IMR-90 (cell line): ENCODE data around the gene TMEM225.

Source experiments
- BHLHE40 ChIP-seq: fragments of 150-350 bp; IDR thresholded peaks from 2 replicates; pipeline ENCODE4 v1.6.1; 2016; ENCODE audit warnings: mild to moderate bottlenecking, low read depth, low read length
- CEBPB ChIP-seq: IDR thresholded peaks from 2 replicates; pipeline ENCODE4 v1.6.1; 2012; ENCODE audit warnings: low read depth, low read length, improper control_type of control experiment
- MAFK ChIP-seq: IDR thresholded peaks from 2 replicates; pipeline ENCODE4 v1.6.1; 2012; ENCODE audit warnings: low read depth, low read length, improper control_type of control experiment
- MXI1 ChIP-seq: IDR thresholded peaks from 2 replicates; pipeline ENCODE4 v1.6.1; 2012; ENCODE audit warnings: low read depth, mild to moderate bottlenecking, low read length, moderate library complexity, borderline replicate concordance
- NFE2L2 ChIP-seq: fragments of 150-350 bp; IDR thresholded peaks from 2 replicates; pipeline ENCODE4 v1.6.1; 2016; ENCODE audit warnings: low read depth, mild to moderate bottlenecking, low read length
- POLR2A ChIP-seq: IDR thresholded peaks from 2 replicates; pipeline ENCODE4 v1.6.1; 2012; ENCODE audit warnings: mild to moderate bottlenecking, low read depth, low read length
- RAD21 ChIP-seq: IDR thresholded peaks from 2 replicates; pipeline ENCODE4 v1.6.1; 2012; ENCODE audit warnings: low read length, improper control_type of control experiment
- RCOR1 ChIP-seq: IDR thresholded peaks from 2 replicates; pipeline ENCODE4 v1.6.1; 2012; ENCODE audit warnings: mild to moderate bottlenecking, low read length, improper control_type of control experiment; ENCODE audit not compliant: insufficient replicate concordance
- TF ChIP-seq, protein P1 (sequence below): conservative IDR thresholded peaks from 2 replicates; pipeline ENCODE4 v1.5.1; 2012; ENCODE audit warnings: mild to moderate bottlenecking, low read depth, low read length, improper control_type of control experiment
- TF ChIP-seq, protein P2 (sequence below): fragments of 150-350 bp; IDR thresholded peaks from 2 replicates; pipeline ENCODE4 v1.6.1; 2017; ENCODE audit warnings: mild to moderate bottlenecking, antibody characterized with exemption, low read length, low read depth

DNA sequence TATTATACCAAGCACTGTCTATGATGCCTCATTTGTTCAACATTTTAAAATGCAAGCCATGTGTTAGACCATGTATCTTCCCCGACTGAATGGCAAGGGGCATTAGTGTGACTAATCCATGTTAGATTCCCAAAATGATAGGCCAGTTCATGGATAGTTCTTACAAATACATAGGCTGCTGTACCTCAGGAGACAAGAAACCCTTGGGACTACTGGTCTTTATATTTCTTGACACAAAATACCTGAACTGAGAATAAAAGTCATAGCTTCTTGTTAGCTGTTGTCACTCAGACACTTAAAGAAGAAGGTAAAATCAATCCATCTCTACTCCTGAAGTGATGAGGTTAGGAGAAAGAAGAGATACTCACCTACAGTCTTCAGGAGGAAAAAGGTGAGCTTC lies 16.4 kb upstream of the TMEM225 start, which contains the start of gene OR8D4:
- TF ChIP-seq, protein P1, sequence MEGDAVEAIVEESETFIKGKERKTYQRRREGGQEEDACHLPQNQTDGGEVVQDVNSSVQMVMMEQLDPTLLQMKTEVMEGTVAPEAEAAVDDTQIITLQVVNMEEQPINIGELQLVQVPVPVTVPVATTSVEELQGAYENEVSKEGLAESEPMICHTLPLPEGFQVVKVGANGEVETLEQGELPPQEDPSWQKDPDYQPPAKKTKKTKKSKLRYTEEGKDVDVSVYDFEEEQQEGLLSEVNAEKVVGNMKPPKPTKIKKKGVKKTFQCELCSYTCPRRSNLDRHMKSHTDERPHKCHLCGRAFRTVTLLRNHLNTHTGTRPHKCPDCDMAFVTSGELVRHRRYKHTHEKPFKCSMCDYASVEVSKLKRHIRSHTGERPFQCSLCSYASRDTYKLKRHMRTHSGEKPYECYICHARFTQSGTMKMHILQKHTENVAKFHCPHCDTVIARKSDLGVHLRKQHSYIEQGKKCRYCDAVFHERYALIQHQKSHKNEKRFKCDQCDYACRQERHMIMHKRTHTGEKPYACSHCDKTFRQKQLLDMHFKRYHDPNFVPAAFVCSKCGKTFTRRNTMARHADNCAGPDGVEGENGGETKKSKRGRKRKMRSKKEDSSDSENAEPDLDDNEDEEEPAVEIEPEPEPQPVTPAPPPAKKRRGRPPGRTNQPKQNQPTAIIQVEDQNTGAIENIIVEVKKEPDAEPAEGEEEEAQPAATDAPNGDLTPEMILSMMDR = no peak
- TF ChIP-seq POLR2A = no peak
- no peak for TF ChIP-seq MAFK
- TF ChIP-seq, protein P2, sequence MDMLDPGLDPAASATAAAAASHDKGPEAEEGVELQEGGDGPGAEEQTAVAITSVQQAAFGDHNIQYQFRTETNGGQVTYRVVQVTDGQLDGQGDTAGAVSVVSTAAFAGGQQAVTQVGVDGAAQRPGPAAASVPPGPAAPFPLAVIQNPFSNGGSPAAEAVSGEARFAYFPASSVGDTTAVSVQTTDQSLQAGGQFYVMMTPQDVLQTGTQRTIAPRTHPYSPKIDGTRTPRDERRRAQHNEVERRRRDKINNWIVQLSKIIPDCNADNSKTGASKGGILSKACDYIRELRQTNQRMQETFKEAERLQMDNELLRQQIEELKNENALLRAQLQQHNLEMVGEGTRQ = no peak
- no peak for TF ChIP-seq NFE2L2
- TF ChIP-seq CEBPB = no peak
- no peak for TF ChIP-seq RAD21
- TF ChIP-seq BHLHE40 = no peak
- TF ChIP-seq MXI1 = no peak
- no peak for TF ChIP-seq RCOR1
